GM21717 (cell line): ENCODE data around the gene CHTF8.

Experiments
- ATAC-seq: cut with Tn5 transposase; IDR thresholded peaks from one replicate; pipeline ENCODE4 v1.9.1; 2021; ENCODE audit warnings: mild to moderate bottlenecking, moderate library complexity; ENCODE audit not compliant: unreplicated experiment

The CHTF8 gene

GRCh38 chr16:69088684-69089083 is 43.7 kb downstream of the CHTF8 start:
- ATAC-seq = no peak

- no peak for ATAC-seq
Measured at GRCh38 chr16:69087161-69087581, 45.2 kb downstream of the CHTF8 start.

DNA sequence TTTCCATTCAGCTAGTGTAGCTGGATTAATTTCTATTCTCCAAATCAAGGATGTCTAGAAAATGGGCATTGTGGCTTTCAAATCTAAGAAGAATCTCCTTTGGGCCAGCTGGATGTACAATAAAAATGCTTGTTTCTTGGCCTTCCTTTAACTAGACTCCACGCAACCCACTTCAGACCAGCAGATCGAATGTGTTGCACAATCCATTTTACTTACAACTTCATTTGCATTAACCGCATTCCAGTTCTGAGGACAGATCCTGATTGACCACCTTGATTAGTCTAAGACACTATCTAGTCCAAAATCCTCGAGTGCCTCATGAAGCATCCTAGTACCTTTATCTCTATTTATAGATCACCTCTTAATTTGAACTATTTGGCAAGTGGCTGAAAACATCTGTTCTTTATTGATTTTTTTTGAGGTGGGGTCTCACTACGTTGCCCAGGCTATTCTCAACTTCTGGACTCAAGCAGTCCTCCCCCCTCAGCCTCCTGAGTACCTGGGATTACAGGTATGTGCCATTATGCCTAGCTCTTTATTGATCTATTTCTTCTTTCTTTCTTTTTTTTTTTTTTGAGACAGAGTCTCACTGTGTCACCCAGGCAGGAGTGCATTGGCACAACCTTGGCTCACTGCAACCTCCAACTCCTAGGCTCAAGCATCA is 47.2 kb downstream of the CHTF8 start:
- no peak for ATAC-seq

GRCh38 chr16:69084289-69084688 is 48.1 kb downstream of the CHTF8 start:
- ATAC-seq = no peak

GRCh38 chr16:69083306-69083941 is 49.0 kb downstream of the CHTF8 start:
- ATAC-seq = no peak

- ATAC-seq = no peak
Measured at GRCh38 chr16:69079697-69080096, 52.7 kb downstream of the CHTF8 start.

GRCh38 chr16:69078073-69078472 is 54.3 kb downstream of the CHTF8 start:
- ATAC-seq = no peak

DNA sequence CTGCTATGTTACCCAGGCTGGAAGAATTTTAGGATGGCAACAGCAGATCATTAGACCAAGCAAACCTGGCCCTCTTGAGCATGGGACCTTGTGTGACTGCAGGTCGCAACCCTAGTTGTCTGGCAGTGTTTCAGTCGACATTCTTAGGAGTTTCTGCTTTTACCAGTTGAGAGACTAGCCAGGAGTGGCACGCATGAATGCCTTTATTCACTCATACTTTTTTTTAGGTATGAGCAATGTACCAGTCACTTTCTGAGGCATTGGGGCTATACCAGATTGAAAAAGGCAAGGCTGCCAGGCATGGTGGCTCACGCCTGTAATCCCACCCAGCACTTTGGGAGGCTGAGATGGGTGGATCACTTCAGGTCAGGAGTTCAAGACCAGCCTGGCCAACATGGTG is 55.1 kb downstream of the CHTF8 start:
- no peak for ATAC-seq

GRCh38 chr16:69073181-69073702 is 59.1 kb downstream of the CHTF8 start:
- ATAC-seq = no peak

- ATAC-seq = no peak
Measured at GRCh38 chr16:69072640-69072974, 59.8 kb downstream of the CHTF8 start.

DNA sequence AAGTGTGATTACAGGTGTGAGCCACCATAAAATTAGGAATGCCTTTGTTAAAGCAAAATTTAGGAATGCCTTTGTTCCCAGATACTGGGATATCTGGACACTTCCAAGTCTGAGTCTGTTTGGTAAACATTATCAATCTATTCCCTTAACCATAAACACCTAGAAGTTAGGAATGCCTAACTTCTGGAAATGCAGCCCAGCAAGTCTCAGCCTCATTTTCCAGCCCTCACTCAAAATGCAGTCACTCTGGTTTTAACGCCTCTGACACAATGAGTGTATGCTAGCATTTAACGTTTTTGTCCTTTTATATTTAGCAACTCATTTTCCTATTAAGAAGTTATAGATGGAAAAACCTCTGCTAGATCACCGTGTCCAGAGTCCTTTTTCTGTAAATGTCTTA is 61.4 kb downstream of the CHTF8 start:
- ATAC-seq = no peak

- ATAC-seq = no peak
Measured at GRCh38 chr16:69069504-69069903, 62.9 kb downstream of the CHTF8 start.
